GM18520 (cell line): Measurements from ENCODE around the gene RECQL5.

Experiments
- ATAC-seq: cut with Tn5 transposase; IDR thresholded peaks from one replicate; pipeline ENCODE4 v1.9.1; 2021; ENCODE audit not compliant: unreplicated experiment

The RECQL5 gene

GRCh38 chr17:75666959-75667790, at the start of gene RECQL5, which contains the start of gene SAP30BP:
TSS of gene RECQL5 (minus strand) at chr17:75667154. CDS start at chr17:75666557, 597 bp downstream.
TSS of gene SAP30BP (plus strand) at chr17:75667338. CDS start at chr17:75667373, 35 bp downstream.
- peak; percentile 84 for ATAC-seq

- no peak for ATAC-seq
These were observed 45.5 kb upstream of the RECQL5 start for GRCh38 chr17:75712446-75712845.

- ATAC-seq: no peak
These were observed 40.2 kb upstream of the RECQL5 start for GRCh38 chr17:75707079-75707571.

GRCh38 chr17:75706042-75706728, 39.2 kb upstream of the RECQL5 start:
- ATAC-seq: no peak

- ATAC-seq: no peak
These were observed 38.3 kb upstream of the RECQL5 start for GRCh38 chr17:75704963-75705875.

DNA sequence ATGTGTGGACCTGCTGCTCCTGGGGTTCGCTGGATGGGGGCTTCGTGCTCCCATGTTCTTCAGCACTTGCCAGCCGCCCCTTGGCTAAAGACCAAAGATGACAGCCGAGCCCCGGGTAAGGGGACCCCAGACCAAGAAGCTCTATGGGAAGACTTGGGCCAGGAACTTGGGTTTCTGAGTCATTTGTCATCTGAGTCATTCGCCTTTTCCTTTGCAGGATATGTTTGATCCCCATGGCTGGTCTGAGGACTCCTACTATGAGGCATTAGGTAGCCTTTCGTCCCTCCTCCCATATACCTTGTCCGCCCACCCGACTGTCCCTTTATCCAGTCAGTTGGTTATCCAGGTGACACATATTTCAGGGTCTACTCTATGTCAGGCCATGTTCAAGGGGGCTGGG, 36.6 kb upstream of the RECQL5 start:
- ATAC-seq: no peak

DNA sequence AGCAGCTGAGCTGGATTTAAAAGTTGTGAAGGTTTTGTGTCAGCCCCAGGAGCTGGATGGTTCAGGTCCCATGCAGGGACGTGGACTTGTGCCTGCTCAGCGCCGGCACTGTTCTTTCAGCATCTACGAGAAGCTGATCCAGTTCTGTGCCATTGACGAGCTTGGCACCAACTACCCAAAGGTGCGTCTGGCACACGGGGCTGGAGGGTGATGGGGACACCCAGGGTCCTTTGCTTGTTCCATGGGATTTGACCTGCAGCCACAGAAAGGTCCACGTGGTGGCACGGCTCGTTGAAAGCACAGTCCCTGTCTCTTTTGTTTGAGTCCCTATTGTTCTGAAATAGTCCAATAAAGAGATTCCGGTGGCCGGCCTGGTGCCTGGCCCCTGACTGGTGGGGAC, 36.2 kb upstream of the RECQL5 start:
- ATAC-seq: no peak

DNA sequence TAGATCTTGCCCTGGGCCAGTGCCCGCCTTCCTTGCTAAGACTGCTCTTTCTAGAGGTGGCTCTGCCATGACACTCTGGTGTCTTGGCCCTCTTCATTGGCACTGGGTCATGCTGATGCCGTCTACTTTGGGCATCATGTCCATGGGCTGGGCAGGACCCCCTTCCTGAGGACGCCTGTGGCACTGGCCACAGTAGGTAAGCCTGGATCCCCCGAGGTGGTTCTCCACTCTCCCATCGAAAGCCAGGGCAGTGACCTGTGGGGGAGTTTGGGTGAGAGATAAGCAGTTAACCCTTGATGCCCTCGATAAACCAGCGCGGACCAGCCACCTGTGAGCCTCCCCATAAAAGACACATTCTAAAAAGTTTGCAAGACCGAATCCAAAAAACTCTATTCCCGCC, 34.3 kb upstream of the RECQL5 start:
- ATAC-seq: no peak

DNA sequence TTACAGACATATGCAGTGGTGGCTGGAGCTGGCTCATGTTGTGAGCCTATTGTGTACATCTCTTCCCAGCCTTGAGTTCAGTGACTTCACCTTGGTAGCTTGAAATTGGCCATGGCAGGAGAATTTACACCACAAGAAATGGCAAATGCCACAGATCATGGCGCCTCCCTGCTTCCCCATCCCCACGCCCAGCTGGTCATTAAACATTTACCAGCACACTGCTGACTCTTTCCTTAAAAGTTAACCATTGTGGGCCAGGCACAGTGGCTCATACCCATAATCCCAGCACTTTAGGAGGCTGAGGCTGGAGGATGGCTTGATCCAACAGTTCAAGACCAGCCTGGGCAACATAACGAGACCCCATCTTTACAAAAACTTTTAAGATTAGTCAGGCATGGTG, 31.7 kb upstream of the RECQL5 start:
- no peak for ATAC-seq

GRCh38 chr17:75697651-75698291, 30.8 kb upstream of the RECQL5 start:
- ATAC-seq: no peak

- ATAC-seq: no peak
These were observed 28.9 kb upstream of the RECQL5 start for GRCh38 chr17:75695830-75696271.

- ATAC-seq: no peak
These were observed 28.3 kb upstream of the RECQL5 start for GRCh38 chr17:75695141-75695829.

GRCh38 chr17:75694536-75694935, 27.6 kb upstream of the RECQL5 start:
- no peak for ATAC-seq

- ATAC-seq: no peak
These were observed 26.8 kb upstream of the RECQL5 start for GRCh38 chr17:75693500-75694481.

- ATAC-seq: no peak
These were observed 26.0 kb upstream of the RECQL5 start for GRCh38 chr17:75692976-75693375.

DNA sequence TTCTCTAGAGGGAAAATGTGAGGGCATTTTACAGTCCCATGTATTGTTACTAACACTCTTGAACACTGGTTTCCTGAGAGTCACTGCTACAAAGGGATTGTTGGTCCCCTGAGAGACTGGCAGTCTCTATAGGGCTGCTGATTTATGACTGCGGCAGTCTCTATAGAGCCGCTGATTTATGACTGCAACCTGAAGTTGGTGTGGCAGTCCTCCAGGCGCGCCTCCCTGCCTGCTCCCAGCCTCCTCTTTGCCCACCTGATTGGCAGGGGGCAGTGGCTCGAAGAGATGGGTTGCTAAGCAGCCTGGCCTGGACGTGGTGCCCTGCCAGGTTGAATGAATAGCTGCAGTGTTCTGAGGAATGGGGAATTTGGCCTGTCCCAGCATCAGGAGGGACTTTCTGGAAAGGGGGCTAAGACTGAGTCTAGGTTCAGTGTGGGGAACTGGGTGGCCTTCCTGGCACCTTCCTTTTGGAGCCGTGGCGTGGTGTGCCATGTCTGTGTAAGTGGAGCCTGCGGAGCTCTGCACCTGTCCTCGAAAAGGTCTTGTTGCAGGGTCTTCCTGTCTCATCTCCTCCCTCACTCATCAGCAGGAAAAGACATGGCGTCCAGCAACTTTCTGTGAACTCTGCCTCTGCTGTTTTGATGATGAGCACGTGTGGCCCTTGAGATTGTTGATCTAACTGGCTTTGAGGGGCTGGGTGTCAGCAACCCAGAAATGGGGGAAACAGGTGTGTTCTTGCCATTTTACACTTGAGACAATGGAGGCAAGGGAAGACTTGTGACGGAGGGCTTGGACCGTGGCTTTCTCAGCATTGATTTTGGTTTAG, 25.1 kb upstream of the RECQL5 start:
- ATAC-seq: no peak

DNA sequence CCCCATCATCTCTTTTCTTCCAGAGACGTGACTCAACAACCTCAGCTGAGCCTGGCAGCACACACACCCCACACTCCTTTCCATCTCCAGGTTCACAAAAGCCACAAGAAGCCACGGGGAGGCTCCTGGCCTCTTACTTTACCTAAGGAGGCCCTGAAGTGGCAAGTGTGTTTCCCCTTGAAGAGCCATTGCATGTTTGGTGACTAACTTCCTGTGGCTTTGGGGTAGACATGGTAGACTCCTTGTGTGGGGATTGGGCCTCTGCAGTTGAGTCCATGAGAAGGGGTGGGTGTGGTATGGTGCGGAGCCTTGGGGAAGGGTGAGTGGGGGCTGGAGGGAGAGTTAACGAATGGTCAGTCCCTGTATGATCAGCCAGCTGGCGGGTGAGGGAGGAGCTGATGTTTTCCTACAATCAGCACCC, 24.4 kb upstream of the RECQL5 start:
- no peak for ATAC-seq

DNA sequence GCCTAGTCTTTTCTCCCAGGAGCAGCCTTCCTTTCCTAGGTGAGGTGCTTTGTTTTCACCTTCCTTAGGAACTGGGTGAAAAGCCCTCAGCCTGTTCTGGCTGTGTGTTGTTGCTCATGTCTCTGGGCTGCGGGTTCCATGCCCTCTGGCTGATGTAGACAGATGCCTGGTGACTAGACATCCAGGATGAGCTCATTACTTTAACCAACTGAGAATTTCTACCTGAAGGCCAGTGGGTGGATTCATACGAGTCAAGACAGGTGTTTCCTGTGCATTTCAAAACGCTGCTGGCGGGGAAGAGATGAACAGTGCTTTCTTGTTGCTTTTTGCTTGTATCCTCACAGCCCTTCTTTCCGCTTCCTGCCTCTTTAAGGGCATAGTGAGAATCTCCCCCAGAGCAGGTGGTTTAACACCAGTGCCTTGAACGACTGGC, 22.5 kb upstream of the RECQL5 start:
- no peak for ATAC-seq
